ENCODE data around the gene ZFYVE27. TPM values are rescaled to one million over a fixed set of nuclear protein-coding genes. Genes with fewer than 3 reads are reported as not detected.

The ZFYVE27 gene
- total RNA-seq, 6 donors from 2014 or later = 20.5 to 51.3 (median 26.4) TPM

- 68 to 74% methylated on average over 7 to 8 of the region's 8 CpGs for whole genome bisulfite sequencing, 2 donors
Observed at GRCh38 chr10:97715259-97715874, 21.6 kb upstream of the ZFYVE27 start.

GRCh38 chr10:97717627-97718026 lies 19.3 kb upstream of the ZFYVE27 start:
- peak overlapping the region in 3 of 4 donors; percentile 1 to 77 (median 68) for H3K27ac ChIP-seq
- peaks cover 48 to 53% (median 49%) of the 10 kb centered on the region in 4 donors for H3K4me1 ChIP-seq
- DNase-seq (no peak), ATAC-seq (ENCODE audit: low FRiP score in 2 of 2) (no peak)
- H3K4me3 ChIP-seq = no peak overlapping the region
- WGBS, 2 donors = 89 to 93% methylated on average over 7 of the region's 7 CpGs
- no peaks in the 10 kb centered on the region for H3K27me3 ChIP-seq
- peaks cover 0 to 10% (median 4%) of the 10 kb centered on the region in 4 donors for H3K36me3 ChIP-seq
- TF ChIP-seq EP300 (IDR thresholded peaks at IDR 0.05) (no peak), POLR2AphosphoS5 (IDR thresholded peaks at IDR 0.05) (no peak), CTCF (IDR thresholded peaks at IDR 0.05) (no peak), POLR2A (IDR thresholded peaks at IDR 0.05) (no peak)
- no peaks in the 10 kb centered on the region for H3K9me3 ChIP-seq

More at GRCh38 chr10:97715259-97715874, 21.6 kb upstream of the ZFYVE27 start:
- DNase-seq (no peak), ATAC-seq (ENCODE audit: low FRiP score in 2 of 2) (no peak)
- no peaks in the 10 kb centered on the region for H3K9me3 ChIP-seq
- H3K27ac ChIP-seq = peak overlapping the region; percentile 90 to 97 (median 94)
- H3K36me3 ChIP-seq = peaks cover 0 to 10% (median 4%) of the 10 kb centered on the region in 4 donors
- peaks cover 57 to 64% (median 59%) of the 10 kb centered on the region in 4 donors for H3K4me1 ChIP-seq
- no peak for TF ChIP-seq POLR2A (IDR thresholded peaks at IDR 0.05)
- no peak for TF ChIP-seq CTCF (IDR thresholded peaks at IDR 0.05)
- TF ChIP-seq POLR2AphosphoS5 (IDR thresholded peaks at IDR 0.05) = no peak
- no peak for TF ChIP-seq EP300 (IDR thresholded peaks at IDR 0.05)
- no peaks in the 10 kb centered on the region for H3K27me3 ChIP-seq
- H3K4me3 ChIP-seq = peak overlapping the region in 3 of 4 donors; percentile 59 to 72 (median 61)

DNA sequence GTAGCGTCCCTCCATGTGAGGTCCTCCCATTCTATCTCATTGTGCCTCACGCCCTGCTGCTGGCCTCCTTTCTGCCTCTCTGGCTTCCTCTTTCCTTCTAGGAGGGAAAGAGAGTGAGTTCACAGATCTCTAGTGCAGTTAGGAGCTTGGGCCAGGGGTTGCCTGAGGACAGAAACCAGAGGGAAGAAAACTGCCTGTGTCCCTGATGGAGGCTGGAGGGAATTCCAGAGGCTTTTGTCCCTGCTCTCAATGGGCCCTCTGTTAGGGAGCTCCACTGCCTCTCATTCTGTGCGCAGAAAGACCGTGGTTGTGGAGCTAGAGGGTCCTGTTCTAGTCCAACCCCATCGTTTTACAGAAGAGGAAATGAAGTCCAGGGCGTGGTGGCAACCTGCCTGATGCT lies 18.8 kb upstream of the ZFYVE27 start:
- no peak overlapping the region for H3K4me3 ChIP-seq
- TF ChIP-seq EP300 (IDR thresholded peaks at IDR 0.05) (no peak), CTCF (IDR thresholded peaks at IDR 0.05) (no peak), POLR2A (IDR thresholded peaks at IDR 0.05) (no peak), POLR2AphosphoS5 (IDR thresholded peaks at IDR 0.05) (no peak)
- no peaks in the 10 kb centered on the region for H3K9me3 ChIP-seq
- 65 to 68% methylated on average over 4 to 6 of the region's 6 CpGs for WGBS, 2 donors
- H3K36me3 ChIP-seq = peaks cover 0 to 10% (median 4%) of the 10 kb centered on the region in 4 donors
- ATAC-seq (ENCODE audit: low FRiP score in 2 of 2) = no peak
- no peak for DNase-seq
- no peaks in the 10 kb centered on the region for H3K27me3 ChIP-seq
- H3K27ac ChIP-seq = peak overlapping the region; percentile 1 to 77 (median 66)
- H3K4me1 ChIP-seq = peaks cover 43 to 47% (median 44%) of the 10 kb centered on the region in 4 donors

- TF ChIP-seq CTCF (IDR thresholded peaks at IDR 0.05) (no peak), EP300 (IDR thresholded peaks at IDR 0.05) (peak in 1 of 4 donors; percentile 37), POLR2A (IDR thresholded peaks at IDR 0.05) (peak in 1 of 4 donors; percentile 56), POLR2AphosphoS5 (IDR thresholded peaks at IDR 0.05) (peak; percentile 47 to 50)
- peak; percentile 20 to 94 for ATAC-seq (ENCODE audit: low FRiP score in 2 of 2)
- WGBS, 2 donors = 28 to 40% methylated on average over 6 to 8 of the region's 8 CpGs
- peak in 1 of 2 donors; percentile 88 for DNase-seq
- Histone ChIP-seq H3K9me3 (no peaks in the 10 kb centered on the region), H3K4me1 (peaks cover 38 to 43% (median 41%) of the 10 kb centered on the region in 4 donors), H3K27me3 (no peaks in the 10 kb centered on the region), H3K4me3 (no peak overlapping the region), H3K36me3 (peaks cover 0 to 10% (median 4%) of the 10 kb centered on the region in 4 donors), H3K27ac (peak overlapping the region; percentile 7 to 77 (median 66))
Observed at GRCh38 chr10:97718659-97719142, 18.2 kb upstream of the ZFYVE27 start.
